ENCODE data around the gene PITPNM3. TPM values are rescaled to one million over a fixed set of nuclear protein-coding genes. Genes with fewer than 3 reads are reported as not detected.

The PITPNM3 gene
- total and polyA plus RNA-seq, 12 donors: 1.1 to 9.8 (median 6.8) TPM

- Histone ChIP-seq H3K27me3 (no peaks in the 10 kb centered on the region), H3K4me1 (replicated peaks in 1 of 2) (peaks cover 0 to 9% of the 10 kb centered on the region in 2 donors), H3K4me3 (no peak overlapping the region), H3K9me3 (replicated peaks in 1 of 3) (no peaks in the 10 kb centered on the region), H3K36me3 (replicated peaks in 1 of 2) (no peaks in the 10 kb centered on the region), H3K27ac (no peak overlapping the region)
- no peak for TF ChIP-seq POLR2A (IDR thresholded peaks at IDR 0.05)
- TF ChIP-seq CTCF (IDR thresholded peaks at IDR 0.05): no peak
- DNase-seq: peak in 4 of 7 donors; percentile 26 to 59 (median 38)
- WGBS, 4 donors: 67 to 77% (median 73%) methylated on average over 12 of the region's 12 CpGs
- intact Hi-C loops (cut with DNase I): no loop called here
These were observed 50.8 kb downstream of the PITPNM3 start for GRCh38 chr17:6505425-6506142.

GRCh38 chr17:6503641-6504195 lies 52.6 kb downstream of the PITPNM3 start:
- Histone ChIP-seq H3K9me3 (replicated peaks in 1 of 3) (no peaks in the 10 kb centered on the region), H3K4me3 (no peak overlapping the region), H3K4me1 (replicated peaks in 1 of 2) (peaks cover 0 to 9% of the 10 kb centered on the region in 2 donors), H3K36me3 (replicated peaks in 1 of 2) (no peaks in the 10 kb centered on the region), H3K27ac (no peak overlapping the region), H3K27me3 (no peaks in the 10 kb centered on the region)
- 89 to 92% (median 91%) methylated on average over 7 of the region's 7 CpGs for WGBS, 4 donors
- no peak for DNase-seq
- intact Hi-C loops (cut with DNase I): no loop called here
- TF ChIP-seq CTCF (IDR thresholded peaks at IDR 0.05) (no peak), POLR2A (IDR thresholded peaks at IDR 0.05) (no peak)

- TF ChIP-seq CTCF (IDR thresholded peaks at IDR 0.05) (no peak), POLR2A (IDR thresholded peaks at IDR 0.05) (no peak)
- no peak overlapping the region for H3K4me3 ChIP-seq
- no peak overlapping the region for H3K27ac ChIP-seq
- no peaks in the 10 kb centered on the region for H3K36me3 ChIP-seq (replicated peaks in 1 of 2)
- intact Hi-C loops (cut with DNase I): no loop called here
- WGBS, 4 donors: 85 to 97% (median 91%) methylated on average over 2 to 8 of the region's 8 CpGs
- H3K4me1 ChIP-seq (replicated peaks in 1 of 2): peaks cover 0 to 9% of the 10 kb centered on the region in 2 donors
- H3K9me3 ChIP-seq (replicated peaks in 1 of 3): no peaks in the 10 kb centered on the region
- DNase-seq: no peak
- no peaks in the 10 kb centered on the region for H3K27me3 ChIP-seq
These were observed 53.4 kb downstream of the PITPNM3 start for GRCh38 chr17:6502871-6503509.

GRCh38 chr17:6502142-6502541 lies 54.2 kb downstream of the PITPNM3 start:
- H3K27ac ChIP-seq: no peak overlapping the region
- no peaks in the 10 kb centered on the region for H3K9me3 ChIP-seq (replicated peaks in 1 of 3)
- peaks cover 0 to 9% of the 10 kb centered on the region in 2 donors for H3K4me1 ChIP-seq (replicated peaks in 1 of 2)
- DNase-seq: no peak
- TF ChIP-seq POLR2A (IDR thresholded peaks at IDR 0.05): no peak
- no peak for TF ChIP-seq CTCF (IDR thresholded peaks at IDR 0.05)
- intact Hi-C loops (cut with DNase I): no loop called here
- no peaks in the 10 kb centered on the region for H3K36me3 ChIP-seq (replicated peaks in 1 of 2)
- no peaks in the 10 kb centered on the region for H3K27me3 ChIP-seq
- WGBS, 4 donors: 94 to 98% (median 97%) methylated on average over 11 of the region's 11 CpGs
- H3K4me3 ChIP-seq: no peak overlapping the region

All from adrenal gland (tissue), 12 donors.